Cardiac fibroblast (primary cell): Measurements from ENCODE around the gene PPFIA1.

Experiments
- DNase-seq, 2 donors: peaks; one replicate each; pipeline versions ENCODE4 v3.0.0 to v3.0.0-alpha.2; 2010; ENCODE audit warnings: low read depth in 2 of 2
- H3K4me3 ChIP-seq, 2 donors: replicated peaks in 1 of 2; 1 replicate in 1 of 2; 2 replicates in 1 of 2; pipeline ENCODE4 v1.5.1; 2011; ENCODE audit warnings: low read depth in 2 of 2, low read length in 2 of 2, mild to moderate bottlenecking in 2 of 2, moderate library complexity in 1 of 2
- CTCF ChIP-seq: IDR thresholded peaks from one replicate; pipeline ENCODE4 v1.5.1; 2011; ENCODE audit warnings: low read depth, mild to moderate bottlenecking, low read length, inconsistent platforms

Gene PPFIA1

GRCh38 chr11:70317581-70318305 is 47.3 kb downstream of the PPFIA1 start:
- no peak for DNase-seq
- no peak for TF ChIP-seq CTCF

GRCh38 chr11:70319396-70320076 is 49.0 kb downstream of the PPFIA1 start:
- peak in 1 of 2 donors; percentile 38 for DNase-seq
- H3K4me3 ChIP-seq: no peak overlapping the region
- no peak for TF ChIP-seq CTCF

More at GRCh38 chr11:70317581-70318305, 47.3 kb downstream of the PPFIA1 start:
- no peak overlapping the region for H3K4me3 ChIP-seq

GRCh38 chr11:70322666-70323065 is 52.2 kb downstream of the PPFIA1 start:
- DNase-seq: no peak
- TF ChIP-seq CTCF: no peak
- no peak overlapping the region for H3K4me3 ChIP-seq

- DNase-seq: peak; percentile 25 to 47
- no peak for TF ChIP-seq CTCF
- H3K4me3 ChIP-seq: no peak overlapping the region
Measured at GRCh38 chr11:70323806-70324205, 53.3 kb downstream of the PPFIA1 start.

GRCh38 chr11:70324376-70325115 is 54.1 kb downstream of the PPFIA1 start:
- TF ChIP-seq CTCF: no peak
- no peak overlapping the region for H3K4me3 ChIP-seq
- peak in 1 of 2 donors; percentile 21 for DNase-seq

- no peak for TF ChIP-seq CTCF
- DNase-seq: peak; percentile 8 to 31
- H3K4me3 ChIP-seq: no peak overlapping the region
Measured at GRCh38 chr11:70325824-70326223, 55.3 kb downstream of the PPFIA1 start.
